Midbrain (tissue), 1 donor: Measurements from ENCODE around the gene APP.
A peak's percentile ranks its signal among the peaks of the same experiment; 100 is the strongest.

Source experiments
- DNase-seq: peaks from one replicate; lab custom pipeline; 2025; lab: John Stamatoyannopoulos, UW

APP gene

GRCh38 chr21:25867061-25867460, 303.5 kb downstream of the APP start:
- no peak for DNase-seq

DNA sequence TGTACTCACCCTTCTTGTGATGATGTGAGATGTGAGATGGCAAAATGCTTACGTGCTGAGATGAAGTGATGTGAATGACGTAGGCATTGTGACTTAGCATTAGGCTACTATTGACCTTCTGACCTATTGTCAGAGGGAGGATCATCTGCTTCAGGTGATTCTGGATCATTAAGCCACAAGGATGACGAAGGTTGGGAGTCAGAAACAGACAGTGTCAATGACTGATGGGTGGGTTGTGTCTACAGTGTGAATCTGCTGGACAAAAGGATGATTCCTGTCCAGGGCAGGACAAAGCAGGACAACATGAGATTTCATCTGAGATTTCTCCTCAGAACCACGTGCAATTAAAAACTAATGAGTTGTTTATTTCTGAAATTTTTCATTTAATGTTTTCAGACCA, 306.8 kb downstream of the APP start:
- no peak for DNase-seq

DNA sequence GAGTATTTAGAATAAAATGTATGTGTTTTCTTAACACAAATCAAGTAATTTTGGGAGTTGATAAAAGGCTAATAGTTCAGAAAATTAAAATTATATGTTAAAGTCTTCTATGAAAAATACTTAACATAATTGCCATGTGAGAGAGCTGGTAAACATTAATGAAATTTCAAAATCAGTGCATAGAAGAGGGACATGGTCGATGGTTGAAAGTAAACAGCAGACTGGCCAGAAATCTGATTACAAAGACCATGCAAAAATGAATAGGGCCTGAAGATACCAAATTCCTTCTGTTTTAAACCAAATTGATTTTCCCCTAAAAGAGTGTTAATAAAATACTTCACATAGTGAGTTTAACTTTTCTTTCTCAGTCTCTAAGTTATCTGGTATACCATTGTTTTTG, 307.5 kb downstream of the APP start:
- DNase-seq = no peak

DNA sequence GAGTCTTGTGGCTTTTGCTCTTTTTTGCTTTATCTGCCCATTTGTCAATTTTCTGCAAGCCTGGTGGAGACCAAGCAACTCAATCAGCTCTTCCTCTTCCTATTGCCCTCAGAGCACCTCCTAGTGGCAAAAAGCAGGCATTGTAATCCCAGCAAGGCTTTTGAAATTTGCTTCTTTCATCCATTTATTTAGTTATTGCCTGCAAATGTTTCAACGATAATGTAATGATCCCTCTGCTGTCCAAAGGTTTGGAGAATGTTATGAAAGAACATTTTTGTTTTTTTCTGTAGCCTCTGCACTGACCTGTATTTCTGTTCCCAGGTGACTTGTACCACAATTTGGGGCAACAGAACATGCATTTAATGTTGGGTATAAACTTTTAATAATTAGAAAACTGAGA, 308.0 kb downstream of the APP start:
- DNase-seq = no peak

GRCh38 chr21:25862112-25862511, 308.5 kb downstream of the APP start:
- no peak for DNase-seq

DNA sequence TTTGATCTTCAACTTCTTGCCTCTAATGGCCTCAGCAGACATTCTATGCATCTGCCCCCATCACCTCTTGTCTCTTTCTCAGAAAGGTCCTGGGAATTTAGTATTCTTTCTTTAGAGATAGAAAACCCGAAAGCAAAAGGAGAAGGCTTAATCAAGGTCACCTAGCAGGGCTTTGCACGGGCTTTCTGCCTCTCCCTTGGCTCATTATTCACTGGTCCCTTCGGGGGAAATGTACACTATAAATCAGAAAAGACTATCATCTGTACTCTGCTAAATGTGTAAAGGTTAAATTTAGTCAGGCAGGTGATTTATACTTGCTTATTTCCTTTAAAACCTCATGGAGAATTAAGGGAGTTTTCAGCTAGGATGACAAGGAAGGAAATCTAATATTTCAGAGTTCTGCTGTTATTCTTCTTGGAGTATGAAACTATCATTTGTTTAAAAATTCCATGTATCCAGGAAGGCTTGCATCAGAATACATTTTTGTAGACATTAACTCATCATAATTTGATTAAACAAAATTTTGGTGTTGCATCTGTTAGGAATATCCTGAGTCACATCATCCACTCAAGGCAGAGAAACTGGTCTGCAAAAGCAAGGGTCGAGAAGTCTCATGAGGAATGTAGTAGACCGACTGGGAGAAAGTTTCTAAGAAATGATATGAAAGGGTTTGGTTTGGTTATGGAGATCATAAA, 311.2 kb downstream of the APP start:
- no peak for DNase-seq

DNA sequence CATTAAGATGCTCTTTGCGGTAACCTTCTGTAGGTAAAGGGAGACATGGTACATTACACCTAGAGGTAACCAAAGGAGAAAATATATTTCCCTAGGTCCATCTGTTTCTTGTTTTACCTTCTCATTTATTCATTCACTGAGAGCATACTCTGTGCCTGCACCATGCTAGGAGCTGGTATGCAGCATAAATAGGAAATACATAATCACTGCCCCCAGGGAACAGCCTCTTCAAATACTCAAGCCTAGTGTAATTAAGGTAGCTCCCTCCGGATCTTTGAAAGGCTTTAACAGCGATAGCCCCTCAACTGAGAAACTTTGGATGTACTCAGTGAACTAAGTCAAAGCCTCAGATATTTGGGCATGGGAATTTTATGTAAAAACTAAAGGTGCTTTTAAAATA, 312.2 kb downstream of the APP start:
- DNase-seq = no peak

GRCh38 chr21:25857308-25858074, 313.1 kb downstream of the APP start:
- peak; percentile 55 for DNase-seq

- DNase-seq = no peak
These were observed 315.0 kb downstream of the APP start for GRCh38 chr21:25855576-25855975.

DNA sequence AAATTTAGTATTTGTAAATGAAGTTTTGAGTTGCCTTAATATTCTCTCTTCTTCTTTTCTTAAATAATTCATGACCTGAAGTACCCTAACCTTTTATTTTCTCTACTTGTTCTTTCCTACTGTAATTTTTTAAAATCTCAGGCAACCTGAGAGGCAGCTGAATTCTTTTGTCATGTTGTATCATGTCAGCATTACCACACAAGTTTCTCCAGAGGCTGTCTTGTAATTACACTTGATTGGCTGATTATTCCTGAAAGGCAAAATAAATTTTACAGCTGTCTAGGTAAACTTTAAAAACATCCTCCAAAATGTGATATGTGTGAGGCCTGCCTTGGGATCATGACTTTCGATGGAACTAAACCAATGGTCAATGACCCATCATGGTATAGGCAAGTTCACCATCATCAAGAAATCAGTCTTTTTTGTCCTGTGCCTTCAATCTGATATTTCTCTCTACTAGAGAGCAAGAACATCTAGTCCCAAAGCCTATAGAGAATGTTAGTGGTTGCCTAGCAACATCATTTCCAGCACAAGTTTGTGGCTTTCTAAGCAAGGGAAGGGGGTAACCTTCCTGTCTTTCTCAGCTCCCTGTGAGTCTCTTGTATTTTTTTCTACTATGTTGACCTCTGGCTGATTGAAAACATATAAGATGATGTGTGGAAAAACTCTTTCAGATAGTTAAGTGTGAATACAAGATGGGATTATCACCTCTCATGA, 320.3 kb downstream of the APP start:
- no peak for DNase-seq

DNA sequence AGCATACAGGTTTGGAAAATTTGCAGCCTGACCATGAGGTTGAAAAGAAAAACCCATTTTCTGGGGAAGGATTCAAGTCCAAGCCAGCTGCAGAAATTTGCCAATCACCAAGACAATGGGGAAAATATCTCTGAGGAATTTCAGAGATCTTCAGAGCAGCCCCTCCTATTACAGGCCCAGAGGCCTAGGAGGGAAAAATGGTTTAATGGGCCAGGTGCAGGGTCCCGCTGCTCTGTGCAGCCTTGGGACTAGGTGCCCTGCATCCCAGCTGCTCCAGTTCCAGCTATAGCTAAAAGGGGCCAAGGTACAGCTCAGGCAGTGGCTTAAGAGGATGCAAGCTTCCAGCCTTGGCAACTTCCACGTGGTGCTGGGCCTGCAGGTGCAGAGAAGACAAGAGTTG, 322.3 kb downstream of the APP start:
- DNase-seq = no peak

GRCh38 chr21:25845729-25846256, 324.8 kb downstream of the APP start:
- DNase-seq = no peak

DNA sequence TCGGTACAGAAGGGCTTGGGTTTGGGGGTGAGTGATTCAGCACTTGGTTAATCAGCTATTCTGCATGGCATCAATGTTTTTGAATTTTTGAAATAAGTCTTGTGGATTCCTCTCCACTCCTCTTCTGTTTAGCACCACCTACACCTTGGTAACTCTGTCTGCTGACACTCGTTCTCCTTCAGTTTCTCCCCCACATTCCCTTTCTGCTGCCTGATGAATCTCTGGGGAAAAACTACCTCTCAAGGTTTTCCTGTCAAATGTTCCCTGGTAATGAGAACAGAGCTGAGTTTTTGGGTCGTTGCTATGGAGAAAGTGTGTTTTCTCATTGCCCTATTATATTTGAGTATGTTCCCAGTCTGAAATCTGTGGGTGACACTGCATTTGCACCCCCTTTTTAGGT, 327.6 kb downstream of the APP start:
- peak; percentile 5 for DNase-seq

DNA sequence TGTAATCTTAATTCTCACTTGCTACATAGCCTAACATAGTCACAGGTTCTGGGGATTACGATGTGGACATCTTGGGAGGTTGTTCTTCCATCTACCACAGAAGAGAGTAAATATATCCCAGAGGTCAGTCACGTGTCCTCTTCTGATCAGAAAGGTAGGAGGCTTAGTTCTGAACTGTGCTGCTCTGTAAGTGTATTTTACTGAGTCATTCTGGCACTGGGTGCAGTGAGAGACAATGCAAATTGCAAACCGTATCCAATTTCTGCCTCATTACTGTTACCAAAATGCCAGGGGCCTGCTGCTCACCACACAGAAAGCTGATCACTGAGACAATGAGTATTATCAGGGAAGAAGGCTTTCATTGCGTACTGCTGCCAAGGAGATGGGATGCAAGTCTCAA, 331.8 kb downstream of the APP start:
- DNase-seq = no peak

- no peak for DNase-seq
These were observed 332.9 kb downstream of the APP start for GRCh38 chr21:25837533-25838265.

DNA sequence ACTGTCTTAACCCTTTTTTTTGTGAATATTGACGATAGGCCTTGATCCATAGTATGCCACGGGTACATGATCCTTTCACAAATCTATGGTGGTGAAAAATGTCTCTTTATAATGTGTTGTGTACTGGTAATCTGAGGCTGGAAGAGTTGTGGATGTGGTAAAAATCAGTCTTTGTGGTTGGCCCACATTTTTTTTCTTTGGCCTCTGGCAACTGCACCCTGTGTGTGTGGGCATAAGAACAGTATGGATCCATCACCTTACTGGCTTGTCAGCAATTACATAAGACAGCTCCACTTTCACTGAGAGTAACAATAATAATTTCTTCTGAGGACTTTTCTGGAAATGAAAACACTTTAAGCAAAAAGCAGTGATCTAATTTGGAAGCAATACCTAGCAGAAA, 334.2 kb downstream of the APP start:
- DNase-seq = no peak

GRCh38 chr21:25834381-25834780, 336.2 kb downstream of the APP start:
- DNase-seq = no peak

GRCh38 chr21:25831300-25831960, 339.1 kb downstream of the APP start:
- no peak for DNase-seq
